Peyer's patch (tissue), 4 donors: ENCODE results near the gene PIR.

ENCODE experiments used
- POLR2A ChIP-seq, 2 donors: fragments of 450-650 bp; IDR thresholded peaks; one replicate each; pipeline ENCODE4 v1.5.1; 2017; ENCODE audit warnings: antibody characterized with exemption in 2 of 2, mild to moderate bottlenecking in 2 of 2, moderate library complexity in 2 of 2
- TF ChIP-seq, protein P1 (sequence below), 6 experiments: fragments of 450-650 bp in 4 of 6; fragments of 200-600 bp in 2 of 6; sonication (generic) in 1 of 6; IDR thresholded peaks; one replicate each; pipeline ENCODE4 v1.5.1; 2017 to 2019; ENCODE audit warnings: antibody characterized with exemption in 6 of 6, mild to moderate bottlenecking in 3 of 6, moderate library complexity in 1 of 6

DNA sequence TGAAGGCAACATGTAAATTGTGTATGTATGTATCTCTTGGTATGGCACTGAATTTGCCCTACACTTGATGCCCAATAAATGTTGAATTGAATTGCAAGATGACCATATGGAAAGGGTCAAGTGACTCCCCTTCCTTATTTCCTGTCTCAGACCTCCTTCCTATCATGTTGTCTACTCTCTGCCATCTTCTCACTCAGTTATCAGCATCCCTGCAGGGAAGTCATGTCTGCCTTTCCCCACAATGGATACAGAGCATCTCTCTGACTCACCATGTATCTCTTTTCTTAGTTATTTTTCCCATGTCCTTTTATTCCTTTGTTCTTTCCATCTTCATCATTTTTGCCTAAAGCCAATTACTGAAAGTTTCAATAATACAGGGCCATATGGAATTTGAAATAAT is 30.0 kb upstream of the PIR start:
- TF ChIP-seq POLR2A (IDR thresholded peaks at IDR 0.05) = no peak
- TF ChIP-seq, protein P1, sequence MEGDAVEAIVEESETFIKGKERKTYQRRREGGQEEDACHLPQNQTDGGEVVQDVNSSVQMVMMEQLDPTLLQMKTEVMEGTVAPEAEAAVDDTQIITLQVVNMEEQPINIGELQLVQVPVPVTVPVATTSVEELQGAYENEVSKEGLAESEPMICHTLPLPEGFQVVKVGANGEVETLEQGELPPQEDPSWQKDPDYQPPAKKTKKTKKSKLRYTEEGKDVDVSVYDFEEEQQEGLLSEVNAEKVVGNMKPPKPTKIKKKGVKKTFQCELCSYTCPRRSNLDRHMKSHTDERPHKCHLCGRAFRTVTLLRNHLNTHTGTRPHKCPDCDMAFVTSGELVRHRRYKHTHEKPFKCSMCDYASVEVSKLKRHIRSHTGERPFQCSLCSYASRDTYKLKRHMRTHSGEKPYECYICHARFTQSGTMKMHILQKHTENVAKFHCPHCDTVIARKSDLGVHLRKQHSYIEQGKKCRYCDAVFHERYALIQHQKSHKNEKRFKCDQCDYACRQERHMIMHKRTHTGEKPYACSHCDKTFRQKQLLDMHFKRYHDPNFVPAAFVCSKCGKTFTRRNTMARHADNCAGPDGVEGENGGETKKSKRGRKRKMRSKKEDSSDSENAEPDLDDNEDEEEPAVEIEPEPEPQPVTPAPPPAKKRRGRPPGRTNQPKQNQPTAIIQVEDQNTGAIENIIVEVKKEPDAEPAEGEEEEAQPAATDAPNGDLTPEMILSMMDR (IDR thresholded peaks at IDR 0.05) = no peak
